Smooth muscle cell (in vitro differentiated cells): Measurements from ENCODE around the gene RASGRP4. TPM values are rescaled to one million over a fixed set of nuclear protein-coding genes. Genes with fewer than 3 reads are reported as not detected.
"Not testable (repeated sequence)": the region's sequence is repeated elsewhere in the genome, so short reads cannot be mapped to it uniquely, and the experiment has no call there.

Experiments
- DNase-seq: peaks from one replicate; lab custom pipeline; 2025; ENCODE audit not compliant: unreplicated experiment; lab: John Stamatoyannopoulos, UW
- H2AFZ ChIP-seq: fragments of 200-600 bp; sonication (generic); 2 replicates; pipeline ENCODE4 v1.6.0; 2016; ENCODE audit warnings: antibody characterized with exemption, low read depth, mild to moderate bottlenecking
- H3F3A ChIP-seq: fragments of 200-600 bp; sonication (generic); 2 replicates; pipeline ENCODE4 v1.6.0; 2017; ENCODE audit warnings: antibody characterized with exemption, low read depth
- H3K27ac ChIP-seq: fragments of 200-600 bp; sonication (generic); 2 replicates; pipeline ENCODE4 v1.5.1; 2016; ENCODE audit warnings: low read depth, mild to moderate bottlenecking
- H3K27me3 ChIP-seq: fragments of 200-600 bp; sonication (generic); 2 replicates; pipeline ENCODE4 v1.6.1; 2016; ENCODE audit warnings: low read depth, mild to moderate bottlenecking
- H3K36me3 ChIP-seq: fragments of 200-600 bp; sonication (generic); 2 replicates; pipeline ENCODE4 v1.5.1; 2016; ENCODE audit warnings: low read depth
- H3K4me1 ChIP-seq: fragments of 200-600 bp; sonication (generic); 2 replicates; pipeline ENCODE4 v1.5.1; 2016; ENCODE audit warnings: low read depth
- H3K4me2 ChIP-seq: fragments of 200-600 bp; sonication (generic); 2 replicates; pipeline ENCODE4 v1.6.0; 2016; ENCODE audit warnings: mild to moderate bottlenecking
- H3K4me3 ChIP-seq: fragments of 200-600 bp; sonication (generic); 2 replicates; pipeline ENCODE4 v1.5.1; 2016; ENCODE audit warnings: mild to moderate bottlenecking
- H3K79me2 ChIP-seq: fragments of 200-600 bp; sonication (generic); 2 replicates; pipeline ENCODE4 v1.6.0; 2016; ENCODE audit warnings: low read depth, mild to moderate bottlenecking
- H3K9ac ChIP-seq: fragments of 200-600 bp; sonication (generic); 2 replicates; pipeline ENCODE4 v1.6.0; 2016; ENCODE audit warnings: low read depth
- H3K9me3 ChIP-seq: fragments of 200-600 bp; sonication (generic); replicated peaks from 2 replicates; pipeline ENCODE4 v1.5.1; 2016; ENCODE audit warnings: low read depth
- H4K20me1 ChIP-seq: fragments of 200-600 bp; sonication (generic); 2 replicates; pipeline ENCODE4 v1.6.0; 2016; ENCODE audit warnings: low read depth
- WGBS: methylation state at CpG from one replicate; pipeline ENCODE4 v1.1.7; 2016; ENCODE audit warnings: low lambda C conversion rate; 5-methylcytosine and 5-hydroxymethylcytosine counted together
- polyA plus RNA-seq: library from polyadenylated mRNA; unstranded; fragments of >200 nt; fragmentation: Nextera tagmentation; extraction: Ambion mirVana; gene quantifications from 2 replicates; pipeline ENCODE4 v1.2.1, GENCODE V29; 2016
- total RNA-seq: library from RNA; depleted of rRNA; stranded (reverse); fragments of >200 nt; gene quantifications from 2 replicates; pipeline ENCODE4 v1.2.3, GENCODE V29; 2014
- TF ChIP-seq, protein P1 (sequence below): fragments of 200-600 bp; sonication (generic); IDR thresholded peaks from 2 replicates; pipeline ENCODE4 v1.5.1; 2017; ENCODE audit warnings: borderline replicate concordance, mild to moderate bottlenecking, antibody characterized with exemption; ENCODE audit not compliant: insufficient read depth, poor library complexity, severe bottlenecking

Gene RASGRP4
- total and polyA plus RNA-seq, 2 experiments from 2014 or later, result not detected

- no peaks in the 10 kb centered on the region for H4K20me1 ChIP-seq
- H3K27me3 ChIP-seq, result peaks cover 14% of the 10 kb centered on the region
- 80% methylated on average over 2 of the region's 2 CpGs for WGBS
- H3K36me3 ChIP-seq, result no peaks in the 10 kb centered on the region
- TF ChIP-seq, protein P1, sequence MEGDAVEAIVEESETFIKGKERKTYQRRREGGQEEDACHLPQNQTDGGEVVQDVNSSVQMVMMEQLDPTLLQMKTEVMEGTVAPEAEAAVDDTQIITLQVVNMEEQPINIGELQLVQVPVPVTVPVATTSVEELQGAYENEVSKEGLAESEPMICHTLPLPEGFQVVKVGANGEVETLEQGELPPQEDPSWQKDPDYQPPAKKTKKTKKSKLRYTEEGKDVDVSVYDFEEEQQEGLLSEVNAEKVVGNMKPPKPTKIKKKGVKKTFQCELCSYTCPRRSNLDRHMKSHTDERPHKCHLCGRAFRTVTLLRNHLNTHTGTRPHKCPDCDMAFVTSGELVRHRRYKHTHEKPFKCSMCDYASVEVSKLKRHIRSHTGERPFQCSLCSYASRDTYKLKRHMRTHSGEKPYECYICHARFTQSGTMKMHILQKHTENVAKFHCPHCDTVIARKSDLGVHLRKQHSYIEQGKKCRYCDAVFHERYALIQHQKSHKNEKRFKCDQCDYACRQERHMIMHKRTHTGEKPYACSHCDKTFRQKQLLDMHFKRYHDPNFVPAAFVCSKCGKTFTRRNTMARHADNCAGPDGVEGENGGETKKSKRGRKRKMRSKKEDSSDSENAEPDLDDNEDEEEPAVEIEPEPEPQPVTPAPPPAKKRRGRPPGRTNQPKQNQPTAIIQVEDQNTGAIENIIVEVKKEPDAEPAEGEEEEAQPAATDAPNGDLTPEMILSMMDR, result no peak
- no peak overlapping the region for H3K4me3 ChIP-seq
- H3K9ac ChIP-seq, result no peak overlapping the region
- H3K4me2 ChIP-seq, result no peak overlapping the region
- no peak overlapping the region for H3K27ac ChIP-seq
- H3K79me2 ChIP-seq, result no peaks in the 10 kb centered on the region
- H3F3A ChIP-seq, result no peaks in the 10 kb centered on the region
- no peaks in the 10 kb centered on the region for H3K9me3 ChIP-seq
- H3K4me1 ChIP-seq, result peaks cover 2% of the 10 kb centered on the region
- DNase-seq, result no peak
- no peak overlapping the region for H2AFZ ChIP-seq
Observed at GRCh38 chr19:38429811-38430156, 3.8 kb upstream of the RASGRP4 start.

- Histone ChIP-seq H3F3A (no peaks in the 10 kb centered on the region), H3K79me2 (no peaks in the 10 kb centered on the region), H3K9me3 (no peaks in the 10 kb centered on the region), H3K4me1 (no peaks in the 10 kb centered on the region), H4K20me1 (no peaks in the 10 kb centered on the region), H3K36me3 (no peaks in the 10 kb centered on the region), H3K4me3 (no peak overlapping the region), H3K4me2 (no peak overlapping the region), H2AFZ (no peak overlapping the region), H3K9ac (no peak overlapping the region), H3K27me3 (peaks cover 10% of the 10 kb centered on the region), H3K27ac (no peak overlapping the region)
- 88% methylated on average over 14 of the region's 14 CpGs for WGBS
- TF ChIP-seq, protein P1, result no peak
- no peak for DNase-seq
Observed at GRCh38 chr19:38429055-38429810, 3.2 kb upstream of the RASGRP4 start.

DNA sequence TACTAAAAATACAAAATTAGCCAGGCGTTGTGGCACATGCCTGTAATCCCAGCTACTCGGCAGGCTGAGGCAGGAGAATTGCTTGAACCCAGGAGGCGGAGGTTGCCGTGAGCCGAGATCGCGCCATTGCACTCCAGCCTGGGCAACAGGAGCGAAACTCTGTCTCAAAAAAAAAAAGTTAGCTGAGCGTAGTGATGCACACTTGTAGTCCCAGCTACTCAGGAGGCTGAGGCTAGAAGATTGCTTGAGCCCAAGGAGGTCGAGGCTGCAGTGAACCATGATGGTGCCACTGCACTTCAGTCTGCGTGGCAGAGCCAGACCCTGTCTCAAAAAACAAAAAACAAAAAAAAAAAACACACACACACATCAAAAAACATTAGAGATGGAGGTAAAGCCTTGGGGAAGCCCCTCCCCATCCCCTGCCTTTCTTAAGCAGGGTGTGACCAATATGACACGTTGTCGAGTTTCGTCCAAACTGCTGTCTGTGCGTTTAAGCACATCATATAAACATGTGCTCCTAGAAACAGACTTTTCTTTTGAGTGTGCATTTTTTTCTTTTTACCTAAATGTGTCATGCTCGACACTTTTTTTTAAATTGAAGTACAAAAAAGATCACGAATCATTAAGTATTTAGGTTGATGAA, 1.1 kb upstream of the RASGRP4 start:
- H3K79me2 ChIP-seq, H3K36me3 ChIP-seq, H3K27ac ChIP-seq, H3K9me3 ChIP-seq, H3K9ac ChIP-seq, H3K4me3 ChIP-seq, H3K27me3 ChIP-seq, H3K4me1 ChIP-seq, H3F3A ChIP-seq, H4K20me1 ChIP-seq, H3K4me2 ChIP-seq, DNase-seq, H2AFZ ChIP-seq: not testable (repeated sequence)
- 87% methylated on average over 17 of the region's 17 CpGs for WGBS

- H3K27ac ChIP-seq, result no peak overlapping the region
- no peak overlapping the region for H3K9ac ChIP-seq
Observed at GRCh38 chr19:38425222-38425809, 703 bp downstream of the RASGRP4 start.

More at GRCh38 chr19:38425222-38425809, 703 bp downstream of the RASGRP4 start:
- Histone ChIP-seq H3K36me3 (no peaks in the 10 kb centered on the region), H3K9me3 (no peaks in the 10 kb centered on the region), H3K79me2 (no peaks in the 10 kb centered on the region), H3K4me2 (no peak overlapping the region), H3K27me3 (no peaks in the 10 kb centered on the region), H3F3A (no peaks in the 10 kb centered on the region), H4K20me1 (no peaks in the 10 kb centered on the region), H3K4me3 (no peak overlapping the region), H2AFZ (no peak overlapping the region), H3K4me1 (no peaks in the 10 kb centered on the region)
- 88% methylated on average over 7 of the region's 7 CpGs for WGBS
- TF ChIP-seq, protein P1, result no peak
- no peak for DNase-seq
